Prostate gland (tissue), 2 donors: ENCODE measurements around the gene ADGRL3. TPM values are rescaled to one million over a fixed set of nuclear protein-coding genes. Genes with fewer than 3 reads are reported as not detected.

ENCODE experiments used
- DNase-seq: peaks from one replicate; pipeline ENCODE4 v3.0.0-alpha.2; 2019; ENCODE audit warnings: low spot score
- H3K27ac ChIP-seq, 2 donors: fragments of 200-600 bp; sonication (generic); 2 replicates each; pipeline ENCODE4 v1.5.1; 2017 to 2019
- H3K27me3 ChIP-seq: fragments of 200-600 bp; sonication (generic); replicated peaks from 2 replicates; pipeline ENCODE4 v1.5.1; 2019; ENCODE audit not compliant: insufficient read depth
- H3K36me3 ChIP-seq, 2 donors: fragments of 200-600 bp; sonication (generic); 1 replicate in 1 of 2; 2 replicates in 1 of 2; pipeline versions ENCODE4 v1.5.1 to v1.8.1; 2017 to 2019
- H3K4me1 ChIP-seq: fragments of 200-600 bp; sonication (generic); replicated peaks from 2 replicates; pipeline ENCODE4 v1.5.1; 2019
- H3K4me3 ChIP-seq, 2 donors: fragments of 200-600 bp; sonication (generic); 2 replicates each; pipeline ENCODE4 v1.5.1; 2017 to 2019
- H3K9me3 ChIP-seq: fragments of 200-600 bp; sonication (generic); 2 replicates; pipeline ENCODE4 v1.5.1; 2017
- CTCF ChIP-seq, 4 experiments: fragments of 200-600 bp in 2 of 4; fragments of 450-650 bp in 2 of 4; sonication (generic) in 2 of 4; IDR thresholded peaks; 1 replicate in 3 of 4; 2 replicates in 1 of 4; pipeline ENCODE4 v1.5.1; 2016 to 2019; ENCODE audit warnings: antibody characterized with exemption in 4 of 4, mild to moderate bottlenecking in 2 of 4, moderate library complexity in 2 of 4
- POLR2A ChIP-seq: fragments of 450-650 bp; IDR thresholded peaks from one replicate; pipeline ENCODE4 v1.6.1; 2016; ENCODE audit warnings: antibody characterized with exemption, mild to moderate bottlenecking
- POLR2AphosphoS5 ChIP-seq: sonication (generic); formaldehyde crosslinking; IDR thresholded peaks from one replicate; pipeline ENCODE4 v1.6.1; 2017; ENCODE audit warnings: antibody characterized with exemption
- WGBS: methylation state at CpG from one replicate; pipeline ENCODE4 v1.1.5; 2018; 5-methylcytosine and 5-hydroxymethylcytosine counted together
- intact Hi-C: fragments of 100-400 bp; cut with DNase I; formaldehyde crosslinking; loops from one replicate; pipeline ENCODE4 v1.14.2; 2022
- total RNA-seq, 2 donors: library from RNA; depleted of rRNA; stranded (reverse); fragments of >200 nt; gene quantifications; one replicate each; pipeline ENCODE4 v1.1.0, GENCODE V29; 2016

The ADGRL3 gene
- total RNA-seq, 2 donors from 2014 or later: 1.7 to 23.5 TPM

DNA sequence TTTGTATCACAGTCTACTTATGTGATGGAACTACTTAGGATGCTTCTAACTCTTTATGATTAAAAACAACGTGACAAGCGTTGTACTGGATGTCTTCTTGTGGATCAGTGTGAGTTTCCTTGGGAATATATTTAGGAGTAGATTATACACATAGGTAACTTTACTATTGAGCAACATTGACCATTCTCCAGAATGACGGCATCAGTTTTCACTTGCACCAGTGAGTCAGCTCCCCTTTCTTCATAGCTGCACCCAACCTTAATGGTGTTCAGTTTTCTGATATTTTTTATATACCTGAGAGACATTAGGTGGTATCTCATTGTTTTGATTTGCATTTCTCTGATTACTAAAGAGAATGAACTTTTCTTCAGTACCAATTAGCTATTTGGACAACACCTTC lies 343.9 kb downstream of the ADGRL3 start:
- WGBS: 75% methylated on average over 3 of the region's 3 CpGs
- TF ChIP-seq CTCF (IDR thresholded peaks at IDR 0.05): no peak
- no peak for TF ChIP-seq POLR2A
- no peak for TF ChIP-seq POLR2AphosphoS5
- no peak overlapping the region for H3K4me3 ChIP-seq
- no peaks in the 10 kb centered on the region for H3K9me3 ChIP-seq
- no peaks in the 10 kb centered on the region for H3K36me3 ChIP-seq
- no peaks in the 10 kb centered on the region for H3K27me3 ChIP-seq
- intact Hi-C loops: no loop called here
- DNase-seq: no peak
- H3K27ac ChIP-seq: no peak overlapping the region
- no peaks in the 10 kb centered on the region for H3K4me1 ChIP-seq

- Histone ChIP-seq H3K27me3 (no peaks in the 10 kb centered on the region), H3K36me3 (no peaks in the 10 kb centered on the region), H3K4me3 (no peak overlapping the region), H3K9me3 (no peaks in the 10 kb centered on the region), H3K4me1 (no peaks in the 10 kb centered on the region), H3K27ac (no peak overlapping the region)
- no peak for DNase-seq
- 51% methylated on average over 3 of the region's 3 CpGs for WGBS
- intact Hi-C loops: no loop called here
- TF ChIP-seq POLR2A (no peak), POLR2AphosphoS5 (no peak), CTCF (IDR thresholded peaks at IDR 0.05) (no peak)
Measured at GRCh38 chr4:61545902-61546480, 345.9 kb downstream of the ADGRL3 start.

- intact Hi-C loops: no loop called here
- no peaks in the 10 kb centered on the region for H3K36me3 ChIP-seq
- H3K9me3 ChIP-seq: no peaks in the 10 kb centered on the region
- TF ChIP-seq CTCF (IDR thresholded peaks at IDR 0.05) (no peak), POLR2A (no peak), POLR2AphosphoS5 (no peak)
- DNase-seq: no peak
- H3K4me3 ChIP-seq: no peak overlapping the region
- 97% methylated on average over 2 of the region's 2 CpGs for WGBS
- no peaks in the 10 kb centered on the region for H3K27me3 ChIP-seq
- no peaks in the 10 kb centered on the region for H3K4me1 ChIP-seq
- no peak overlapping the region for H3K27ac ChIP-seq
Measured at GRCh38 chr4:61549336-61549735, 349.2 kb downstream of the ADGRL3 start.

DNA sequence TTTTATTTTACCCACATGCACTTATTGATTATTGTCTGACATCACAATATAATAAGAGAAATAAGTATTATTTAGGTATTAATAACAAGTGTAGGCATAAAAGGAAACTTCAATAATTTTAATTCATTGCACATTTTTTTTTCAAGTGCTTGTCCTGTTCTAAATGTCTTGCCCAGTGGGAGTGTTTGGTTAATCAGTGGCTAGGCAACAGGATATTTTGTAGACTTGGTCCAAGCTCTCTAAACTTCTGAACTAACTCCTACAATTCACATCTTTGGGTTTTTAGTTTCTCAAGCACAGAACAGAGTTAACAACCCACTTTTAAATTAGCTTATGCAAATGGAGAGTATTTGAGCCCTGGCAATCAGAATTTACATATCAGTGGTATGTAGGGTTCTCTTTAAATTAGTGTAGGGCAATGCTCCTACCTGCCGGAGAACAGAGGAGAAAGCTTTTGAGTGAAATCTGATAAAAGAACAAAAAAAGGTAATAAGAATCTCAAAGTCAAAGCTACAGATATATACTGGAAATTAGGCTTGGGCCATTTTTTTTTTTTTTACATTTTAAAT lies 353.5 kb downstream of the ADGRL3 start:
- WGBS: 79% methylated on average over 1 of the region's 1 CpG
- Histone ChIP-seq H3K27me3 (no peaks in the 10 kb centered on the region), H3K4me1 (no peaks in the 10 kb centered on the region), H3K4me3 (no peak overlapping the region), H3K27ac (no peak overlapping the region), H3K36me3 (no peaks in the 10 kb centered on the region), H3K9me3 (no peaks in the 10 kb centered on the region)
- TF ChIP-seq POLR2A: no peak
- no peak for DNase-seq
- intact Hi-C loops: no loop called here

DNA sequence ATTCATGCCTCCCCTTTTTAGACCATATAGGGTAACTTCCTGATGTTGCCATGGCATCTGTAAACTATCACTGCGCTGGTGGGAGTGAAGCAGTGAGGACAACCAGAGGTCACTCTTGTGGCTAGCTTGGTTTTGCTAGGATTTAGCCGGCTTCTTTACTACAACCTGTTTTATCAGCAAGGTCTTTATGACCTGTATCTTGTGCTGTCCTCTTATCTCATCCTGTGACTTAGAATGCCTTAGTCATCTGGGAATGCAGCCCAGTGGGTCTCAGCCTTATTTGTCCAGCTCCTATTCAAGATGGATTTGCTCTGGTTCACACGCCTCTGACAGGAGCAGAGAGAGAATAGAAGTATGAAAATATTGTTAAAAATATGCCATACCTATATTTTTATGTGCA lies 355.7 kb downstream of the ADGRL3 start:
- DNase-seq: no peak
- H3K4me3 ChIP-seq: no peak overlapping the region
- 50% methylated on average over 3 of the region's 3 CpGs for WGBS
- no peaks in the 10 kb centered on the region for H3K4me1 ChIP-seq
- H3K27me3 ChIP-seq: no peaks in the 10 kb centered on the region
- H3K27ac ChIP-seq: no peak overlapping the region
- TF ChIP-seq POLR2A: no peak
- TF ChIP-seq CTCF (IDR thresholded peaks at IDR 0.05): no peak
- no peak for TF ChIP-seq POLR2AphosphoS5
- H3K36me3 ChIP-seq: no peaks in the 10 kb centered on the region
- intact Hi-C loops: no loop called here
- no peaks in the 10 kb centered on the region for H3K9me3 ChIP-seq
